ENCODE measurements around the gene PRRT4. TPM values are rescaled to one million over a fixed set of nuclear protein-coding genes. Genes with fewer than 3 reads are reported as not detected.

Gene PRRT4
- total and polyA plus RNA-seq, 2 of the 13 experiments (the other 11 are each of a cell fraction or from before 2014, with no cell fraction given): not detected

DNA sequence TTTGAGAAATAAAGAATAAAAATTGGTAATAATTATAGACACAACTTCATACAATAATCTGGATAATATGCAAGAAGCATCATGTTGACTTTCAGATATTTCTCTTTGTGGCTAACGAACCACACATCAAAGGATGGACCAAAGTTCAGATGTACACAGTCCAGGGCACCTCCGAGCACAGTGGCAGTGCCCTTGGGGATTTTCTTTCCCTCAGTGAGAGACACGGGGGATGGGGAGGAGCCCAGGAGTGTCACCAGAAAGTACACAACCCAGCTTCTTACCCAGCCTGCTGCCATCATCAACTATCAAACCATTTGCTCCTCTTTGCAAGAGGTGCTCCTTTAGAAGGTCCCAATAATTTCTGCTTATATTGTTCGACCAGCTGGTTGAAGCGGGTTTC, 51.0 kb downstream of the PRRT4 start (continued):
- TF ChIP-seq, protein P1, sequence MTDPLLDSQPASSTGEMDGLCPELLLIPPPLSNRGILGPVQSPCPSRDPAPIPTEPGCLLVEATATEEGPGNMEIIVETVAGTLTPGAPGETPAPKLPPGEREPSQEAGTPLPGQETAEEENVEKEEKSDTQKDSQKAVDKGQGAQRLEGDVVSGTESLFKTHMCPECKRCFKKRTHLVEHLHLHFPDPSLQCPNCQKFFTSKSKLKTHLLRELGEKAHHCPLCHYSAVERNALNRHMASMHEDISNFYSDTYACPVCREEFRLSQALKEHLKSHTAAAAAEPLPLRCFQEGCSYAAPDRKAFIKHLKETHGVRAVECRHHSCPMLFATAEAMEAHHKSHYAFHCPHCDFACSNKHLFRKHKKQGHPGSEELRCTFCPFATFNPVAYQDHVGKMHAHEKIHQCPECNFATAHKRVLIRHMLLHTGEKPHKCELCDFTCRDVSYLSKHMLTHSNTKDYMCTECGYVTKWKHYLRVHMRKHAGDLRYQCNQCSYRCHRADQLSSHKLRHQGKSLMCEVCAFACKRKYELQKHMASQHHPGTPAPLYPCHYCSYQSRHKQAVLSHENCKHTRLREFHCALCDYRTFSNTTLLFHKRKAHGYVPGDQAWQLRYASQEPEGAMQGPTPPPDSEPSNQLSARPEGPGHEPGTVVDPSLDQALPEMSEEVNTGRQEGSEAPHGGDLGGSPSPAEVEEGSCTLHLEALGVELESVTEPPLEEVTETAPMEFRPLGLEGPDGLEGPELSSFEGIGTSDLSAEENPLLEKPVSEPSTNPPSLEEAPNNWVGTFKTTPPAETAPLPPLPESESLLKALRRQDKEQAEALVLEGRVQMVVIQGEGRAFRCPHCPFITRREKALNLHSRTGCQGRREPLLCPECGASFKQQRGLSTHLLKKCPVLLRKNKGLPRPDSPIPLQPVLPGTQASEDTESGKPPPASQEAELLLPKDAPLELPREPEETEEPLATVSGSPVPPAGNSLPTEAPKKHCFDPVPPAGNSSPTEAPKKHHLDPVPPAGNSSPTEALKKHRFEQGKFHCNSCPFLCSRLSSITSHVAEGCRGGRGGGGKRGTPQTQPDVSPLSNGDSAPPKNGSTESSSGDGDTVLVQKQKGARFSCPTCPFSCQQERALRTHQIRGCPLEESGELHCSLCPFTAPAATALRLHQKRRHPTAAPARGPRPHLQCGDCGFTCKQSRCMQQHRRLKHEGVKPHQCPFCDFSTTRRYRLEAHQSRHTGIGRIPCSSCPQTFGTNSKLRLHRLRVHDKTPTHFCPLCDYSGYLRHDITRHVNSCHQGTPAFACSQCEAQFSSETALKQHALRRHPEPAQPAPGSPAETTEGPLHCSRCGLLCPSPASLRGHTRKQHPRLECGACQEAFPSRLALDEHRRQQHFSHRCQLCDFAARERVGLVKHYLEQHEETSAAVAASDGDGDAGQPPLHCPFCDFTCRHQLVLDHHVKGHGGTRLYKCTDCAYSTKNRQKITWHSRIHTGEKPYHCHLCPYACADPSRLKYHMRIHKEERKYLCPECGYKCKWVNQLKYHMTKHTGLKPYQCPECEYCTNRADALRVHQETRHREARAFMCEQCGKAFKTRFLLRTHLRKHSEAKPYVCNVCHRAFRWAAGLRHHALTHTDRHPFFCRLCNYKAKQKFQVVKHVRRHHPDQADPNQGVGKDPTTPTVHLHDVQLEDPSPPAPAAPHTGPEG (CRISPR knock-in tag; IDR thresholded peaks at IDR 0.05): no peak
- TF ChIP-seq, protein P2, sequence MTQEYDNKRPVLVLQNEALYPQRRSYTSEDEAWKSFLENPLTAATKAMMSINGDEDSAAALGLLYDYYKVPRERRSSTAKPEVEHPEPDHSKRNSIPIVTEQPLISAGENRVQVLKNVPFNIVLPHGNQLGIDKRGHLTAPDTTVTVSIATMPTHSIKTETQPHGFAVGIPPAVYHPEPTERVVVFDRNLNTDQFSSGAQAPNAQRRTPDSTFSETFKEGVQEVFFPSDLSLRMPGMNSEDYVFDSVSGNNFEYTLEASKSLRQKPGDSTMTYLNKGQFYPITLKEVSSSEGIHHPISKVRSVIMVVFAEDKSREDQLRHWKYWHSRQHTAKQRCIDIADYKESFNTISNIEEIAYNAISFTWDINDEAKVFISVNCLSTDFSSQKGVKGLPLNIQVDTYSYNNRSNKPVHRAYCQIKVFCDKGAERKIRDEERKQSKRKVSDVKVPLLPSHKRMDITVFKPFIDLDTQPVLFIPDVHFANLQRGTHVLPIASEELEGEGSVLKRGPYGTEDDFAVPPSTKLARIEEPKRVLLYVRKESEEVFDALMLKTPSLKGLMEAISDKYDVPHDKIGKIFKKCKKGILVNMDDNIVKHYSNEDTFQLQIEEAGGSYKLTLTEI (CRISPR knock-in tag; conservative IDR thresholded peaks at IDR 0.05): no peak
- TF ChIP-seq, protein P3, sequence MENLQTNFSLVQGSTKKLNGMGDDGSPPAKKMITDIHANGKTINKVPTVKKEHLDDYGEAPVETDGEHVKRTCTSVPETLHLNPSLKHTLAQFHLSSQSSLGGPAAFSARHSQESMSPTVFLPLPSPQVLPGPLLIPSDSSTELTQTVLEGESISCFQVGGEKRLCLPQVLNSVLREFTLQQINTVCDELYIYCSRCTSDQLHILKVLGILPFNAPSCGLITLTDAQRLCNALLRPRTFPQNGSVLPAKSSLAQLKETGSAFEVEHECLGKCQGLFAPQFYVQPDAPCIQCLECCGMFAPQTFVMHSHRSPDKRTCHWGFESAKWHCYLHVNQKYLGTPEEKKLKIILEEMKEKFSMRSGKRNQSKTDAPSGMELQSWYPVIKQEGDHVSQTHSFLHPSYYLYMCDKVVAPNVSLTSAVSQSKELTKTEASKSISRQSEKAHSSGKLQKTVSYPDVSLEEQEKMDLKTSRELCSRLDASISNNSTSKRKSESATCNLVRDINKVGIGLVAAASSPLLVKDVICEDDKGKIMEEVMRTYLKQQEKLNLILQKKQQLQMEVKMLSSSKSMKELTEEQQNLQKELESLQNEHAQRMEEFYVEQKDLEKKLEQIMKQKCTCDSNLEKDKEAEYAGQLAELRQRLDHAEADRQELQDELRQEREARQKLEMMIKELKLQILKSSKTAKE (CRISPR knock-in tag; IDR thresholded peaks at IDR 0.05; ENCODE audit: borderline replicate concordance): no peak
- TF ChIP-seq DPF2 (CRISPR knock-in tag; IDR thresholded peaks at IDR 0.05; ENCODE audit: borderline replicate concordance, low read depth) (peak; percentile 71; the same call in 1 of the 2 replicates), POLR2A (IDR thresholded peaks at IDR 0.05; ENCODE audit: insufficient read depth in 1 of 2, low read depth in 2 of 2, low read length in 2 of 2) (no peak), NCOR1 (IDR thresholded peaks at IDR 0.05; ENCODE audit: borderline replicate concordance, low read length) (peak; percentile 82), ZNF207 (IDR thresholded peaks at IDR 0.05; ENCODE audit: borderline replicate concordance) (no peak), ZNF331 (CRISPR knock-in tag; IDR thresholded peaks at IDR 0.05) (peak; percentile 39; the same call in 1 of the 2 replicates), DNMT3B (CRISPR knock-in tag; conservative IDR thresholded peaks at IDR 0.05) (no peak), RFXANK (CRISPR knock-in tag; IDR thresholded peaks at IDR 0.05) (no peak), DNMT1 (CRISPR knock-in tag; IDR thresholded peaks at IDR 0.05) (no peak), ZNF75D (CRISPR knock-in tag; IDR thresholded peaks at IDR 0.05; ENCODE audit: borderline replicate concordance) (no peak), ZNF891 (CRISPR knock-in tag; IDR thresholded peaks at IDR 0.05) (no peak), HNRNPLL (IDR thresholded peaks at IDR 0.05; ENCODE audit: low read depth, low read length, poor library complexity, severe bottlenecking) (no peak), MAFK (conservative IDR thresholded peaks at IDR 0.05 in 1 of 2, IDR thresholded peaks at IDR 0.05 in 1 of 2; ENCODE audit: low read length in 2 of 2) (no peak), ASH2L (IDR thresholded peaks at IDR 0.05; ENCODE audit: insufficient read length, low read depth, low read length) (no peak), ZNF337 (CRISPR knock-in tag; IDR thresholded peaks at IDR 0.05; ENCODE audit: borderline replicate concordance, low read depth) (no peak), TP53 (CRISPR knock-in tag; conservative IDR thresholded peaks at IDR 0.05) (no peak), ONECUT2 (CRISPR knock-in tag; IDR thresholded peaks at IDR 0.05) (no peak)
- TF ChIP-seq, protein P4, sequence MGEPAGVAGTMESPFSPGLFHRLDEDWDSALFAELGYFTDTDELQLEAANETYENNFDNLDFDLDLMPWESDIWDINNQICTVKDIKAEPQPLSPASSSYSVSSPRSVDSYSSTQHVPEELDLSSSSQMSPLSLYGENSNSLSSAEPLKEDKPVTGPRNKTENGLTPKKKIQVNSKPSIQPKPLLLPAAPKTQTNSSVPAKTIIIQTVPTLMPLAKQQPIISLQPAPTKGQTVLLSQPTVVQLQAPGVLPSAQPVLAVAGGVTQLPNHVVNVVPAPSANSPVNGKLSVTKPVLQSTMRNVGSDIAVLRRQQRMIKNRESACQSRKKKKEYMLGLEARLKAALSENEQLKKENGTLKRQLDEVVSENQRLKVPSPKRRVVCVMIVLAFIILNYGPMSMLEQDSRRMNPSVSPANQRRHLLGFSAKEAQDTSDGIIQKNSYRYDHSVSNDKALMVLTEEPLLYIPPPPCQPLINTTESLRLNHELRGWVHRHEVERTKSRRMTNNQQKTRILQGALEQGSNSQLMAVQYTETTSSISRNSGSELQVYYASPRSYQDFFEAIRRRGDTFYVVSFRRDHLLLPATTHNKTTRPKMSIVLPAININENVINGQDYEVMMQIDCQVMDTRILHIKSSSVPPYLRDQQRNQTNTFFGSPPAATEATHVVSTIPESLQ (CRISPR knock-in tag; conservative IDR thresholded peaks at IDR 0.05): no peak

All from HepG2 (cell line).